Measurements from ENCODE around the gene CDH4.

The CDH4 gene

DNA sequence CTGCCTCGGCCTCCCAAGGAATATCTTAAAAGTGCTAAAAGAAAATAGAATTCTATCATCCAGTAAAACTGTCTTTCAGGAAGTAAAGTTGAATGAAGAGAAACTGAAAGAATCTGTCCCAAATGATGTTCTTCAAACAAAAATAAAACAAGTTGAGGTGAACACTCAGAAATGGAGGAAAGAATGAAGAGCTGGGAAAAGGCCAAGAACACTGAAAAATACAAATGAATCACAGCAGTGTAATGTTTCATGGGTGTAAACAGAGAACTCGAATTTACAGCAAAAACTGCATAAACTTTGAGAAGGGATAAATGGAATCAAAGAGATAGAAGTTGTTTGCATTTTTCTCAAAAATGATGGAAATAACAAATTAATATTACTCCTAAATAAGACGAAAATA is 496.3 kb downstream of the CDH4 start:
- no peak for DNase-seq

DNA sequence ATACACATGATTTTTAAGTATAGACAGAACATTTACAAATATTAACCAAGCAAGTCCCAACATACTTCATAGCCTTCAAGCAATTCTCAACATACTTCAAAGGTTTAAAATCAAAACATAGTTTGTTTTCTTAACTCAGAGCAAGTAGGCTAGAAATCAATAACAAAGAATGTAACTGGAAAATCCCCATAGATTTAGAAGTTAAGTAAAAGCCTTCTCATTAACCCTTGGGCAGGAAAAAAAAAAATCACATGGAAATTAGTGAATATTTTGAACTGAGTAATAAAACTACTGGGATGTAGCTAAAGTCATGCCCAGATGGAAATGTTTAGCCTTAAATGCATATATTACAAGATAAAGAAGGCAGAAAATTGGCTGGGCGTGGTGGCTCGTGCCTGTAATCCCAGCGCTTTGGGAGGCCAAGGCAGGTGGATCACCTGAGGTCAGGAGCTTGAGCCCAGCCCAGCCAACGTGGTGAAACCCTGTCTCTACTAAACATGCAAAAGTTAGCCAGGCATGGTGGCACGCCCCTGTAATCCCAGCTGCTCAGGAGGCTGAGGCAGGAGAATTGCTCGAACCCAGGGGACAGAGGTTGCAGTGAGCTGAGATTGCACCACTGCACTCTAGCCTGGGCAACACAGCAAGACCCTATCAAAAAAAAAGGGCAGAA is 497.5 kb downstream of the CDH4 start:
- no peak for DNase-seq

DNA sequence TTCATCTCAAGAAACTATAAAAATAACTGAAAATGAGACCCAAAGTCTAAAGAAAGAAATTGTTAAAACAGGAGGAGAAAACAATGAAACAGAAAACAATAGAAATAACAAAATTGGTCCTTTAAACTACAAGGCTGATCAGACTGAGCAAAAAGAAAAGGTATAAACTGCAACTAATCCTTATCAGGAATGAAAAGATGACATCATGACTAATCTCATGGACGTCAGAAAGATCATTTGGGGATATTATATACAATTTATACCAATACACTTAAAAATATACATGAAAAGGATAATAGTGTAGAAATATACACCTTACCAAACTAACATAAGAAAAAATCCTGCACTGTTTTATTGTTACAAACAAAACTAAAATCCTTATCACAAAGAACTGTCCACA is 498.0 kb downstream of the CDH4 start:
- DNase-seq: no peak

DNA sequence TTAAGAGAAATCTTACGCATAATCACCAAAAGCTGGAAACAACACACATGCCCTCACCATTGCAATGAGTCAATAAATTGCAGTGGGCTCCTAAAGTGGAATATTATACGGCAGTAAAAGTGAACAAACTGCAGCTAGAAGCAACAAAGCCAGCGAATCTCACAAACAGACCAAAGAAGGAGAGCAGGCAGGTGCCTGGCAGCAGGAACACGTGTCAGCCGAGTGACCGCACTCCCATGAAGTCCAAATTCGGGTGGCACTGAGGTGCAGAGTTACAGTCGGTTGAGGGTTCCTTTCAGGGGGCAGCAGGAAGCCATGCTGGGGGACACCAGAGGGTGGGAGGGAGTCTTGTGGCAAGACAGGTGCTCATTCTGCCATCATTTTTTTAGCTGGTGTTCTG is 500.5 kb downstream of the CDH4 start:
- no peak for DNase-seq

DNA sequence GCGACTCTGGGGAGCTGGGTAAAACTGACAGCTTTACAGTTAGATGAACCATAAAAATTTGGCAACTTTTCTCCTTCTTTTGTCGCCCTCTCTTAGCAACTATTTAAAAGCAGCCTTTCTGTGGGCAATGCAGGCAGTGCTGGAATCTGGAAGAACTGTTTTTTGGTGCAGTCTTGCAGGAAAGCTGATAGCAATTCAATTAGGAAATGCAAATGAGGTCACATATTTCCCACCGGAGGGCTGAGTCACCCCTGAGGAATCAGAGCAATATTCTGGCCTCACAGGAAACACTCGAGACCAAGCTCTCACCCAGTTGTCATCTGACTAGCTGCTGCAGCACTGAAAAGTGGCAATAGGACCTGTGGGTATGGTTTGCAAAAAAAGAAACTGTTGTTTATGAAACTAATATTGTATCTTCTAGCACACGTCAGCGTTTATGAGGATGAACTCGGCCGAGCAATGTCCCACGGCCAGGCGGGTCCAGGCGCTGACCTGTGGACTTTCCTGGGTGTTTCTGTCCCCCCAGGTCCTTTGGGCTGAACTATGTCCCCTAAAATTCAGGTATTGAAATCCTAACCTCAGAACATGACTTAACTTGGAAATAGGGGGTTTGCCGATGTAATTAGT is 501.4 kb downstream of the CDH4 start:
- no peak for DNase-seq

DNA sequence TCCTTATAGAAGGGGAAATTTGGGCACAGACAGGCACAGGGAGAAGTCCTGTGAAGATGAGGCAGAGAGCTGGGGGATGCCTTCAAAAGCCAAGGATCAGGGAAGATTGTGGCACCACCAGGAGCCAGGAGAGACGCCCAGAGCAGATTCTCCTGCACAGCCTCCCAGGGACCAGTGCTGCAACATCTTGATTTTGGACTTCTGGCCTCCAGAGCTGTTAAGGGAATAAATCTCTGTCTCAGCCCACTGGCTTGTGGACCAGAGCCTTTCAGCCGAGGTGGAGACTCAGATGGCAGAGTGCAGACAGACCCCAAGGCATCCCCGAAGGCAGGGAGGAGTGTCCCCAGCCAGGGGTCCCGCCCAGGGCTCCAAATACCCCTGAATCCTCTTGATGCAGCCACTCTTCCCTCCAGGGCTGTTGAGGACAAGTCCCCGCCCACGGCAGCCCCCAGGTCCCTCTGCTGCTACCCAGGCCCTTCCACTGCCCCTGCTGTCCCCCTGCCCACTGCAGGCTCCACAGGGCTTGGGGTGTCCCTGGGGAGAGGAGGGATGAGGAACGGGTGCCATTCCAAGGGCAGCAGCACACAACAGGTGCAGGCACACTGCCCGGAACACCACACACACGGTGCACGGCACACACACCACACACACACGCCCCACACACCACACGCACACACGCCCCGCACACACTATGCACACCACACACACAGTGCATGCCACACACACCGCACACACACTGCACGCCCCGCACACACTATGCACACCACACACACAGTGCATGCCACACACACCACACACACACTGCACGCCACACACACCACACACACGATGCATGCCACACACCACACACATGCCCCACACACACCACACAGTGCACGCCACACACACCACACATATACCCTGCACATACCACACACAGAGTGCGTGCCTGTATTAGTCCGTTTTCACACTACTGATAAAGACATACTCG is 502.2 kb downstream of the CDH4 start:
- no peak for DNase-seq

DNA sequence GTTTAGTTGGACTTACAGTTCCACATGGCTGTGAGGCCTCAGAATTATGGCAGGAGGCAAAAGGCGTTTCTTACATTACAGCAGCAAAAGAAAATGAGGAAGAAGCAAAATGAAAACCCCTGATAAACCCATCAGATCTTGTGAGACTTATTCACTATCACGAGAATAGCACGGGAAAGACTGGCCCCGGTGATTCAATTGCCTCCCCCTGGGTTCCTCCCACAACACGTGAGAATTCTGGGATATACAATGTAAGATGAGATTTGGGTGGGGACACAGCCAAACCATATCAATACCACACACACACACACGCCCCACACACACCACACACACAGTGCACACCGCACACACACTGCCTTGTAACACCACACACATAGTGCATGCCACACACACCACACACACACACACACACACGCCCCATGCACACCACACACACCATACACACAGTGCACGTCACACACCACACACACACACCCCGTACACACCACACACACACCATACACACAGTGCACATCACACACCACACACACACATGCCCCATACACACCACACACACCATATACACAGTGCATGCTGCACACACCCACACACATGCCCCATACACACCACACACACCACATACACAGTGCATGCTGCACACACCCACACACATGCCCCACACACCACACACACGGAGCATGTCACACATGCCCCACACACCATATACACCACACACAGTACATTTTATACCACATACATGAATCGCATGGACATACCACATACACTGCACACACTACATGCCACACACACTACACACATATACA is 503.1 kb downstream of the CDH4 start:
- DNase-seq: no peak

DNA sequence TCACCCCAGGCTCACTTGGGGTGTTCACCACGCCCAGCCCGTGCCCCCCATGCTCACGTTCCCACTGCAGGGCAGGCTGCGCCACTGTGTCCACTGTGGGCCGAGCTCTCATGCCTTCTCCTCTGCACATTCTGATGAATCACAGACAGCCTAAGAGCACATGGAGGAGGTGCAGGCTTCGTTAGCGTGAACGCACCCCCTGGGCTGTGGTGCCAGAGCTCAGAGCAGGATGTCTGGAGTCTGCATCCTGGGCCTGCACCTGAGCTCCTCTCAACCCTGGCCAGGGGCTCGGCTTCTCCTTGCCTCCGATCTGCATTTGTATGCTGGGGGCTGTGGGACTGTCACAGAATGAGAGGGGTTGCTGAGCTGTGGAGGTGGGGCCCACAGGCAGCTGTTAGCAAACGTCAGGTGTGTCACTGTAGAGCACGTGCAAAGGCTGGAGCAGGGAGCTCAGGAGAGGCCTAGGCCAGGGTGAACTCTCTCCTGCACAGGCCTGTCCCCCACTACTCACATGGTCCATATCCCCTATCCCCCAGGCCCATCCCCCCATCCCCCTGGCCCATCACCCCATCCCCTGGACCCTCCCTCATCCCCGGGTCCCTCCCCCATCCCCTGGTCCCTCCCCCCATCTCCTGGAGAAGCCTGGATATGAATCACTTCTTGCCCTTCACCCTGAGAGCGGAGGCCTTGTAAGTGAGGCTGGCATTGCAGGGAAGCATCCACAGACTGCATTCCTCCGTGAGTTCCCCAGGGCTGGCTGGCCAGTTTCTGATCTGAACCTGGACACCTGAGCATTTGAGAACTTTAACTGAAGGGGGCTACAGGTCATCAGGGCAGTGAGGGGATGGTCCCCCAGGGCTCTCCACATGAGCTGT is 504.1 kb downstream of the CDH4 start:
- DNase-seq: no peak

DNA sequence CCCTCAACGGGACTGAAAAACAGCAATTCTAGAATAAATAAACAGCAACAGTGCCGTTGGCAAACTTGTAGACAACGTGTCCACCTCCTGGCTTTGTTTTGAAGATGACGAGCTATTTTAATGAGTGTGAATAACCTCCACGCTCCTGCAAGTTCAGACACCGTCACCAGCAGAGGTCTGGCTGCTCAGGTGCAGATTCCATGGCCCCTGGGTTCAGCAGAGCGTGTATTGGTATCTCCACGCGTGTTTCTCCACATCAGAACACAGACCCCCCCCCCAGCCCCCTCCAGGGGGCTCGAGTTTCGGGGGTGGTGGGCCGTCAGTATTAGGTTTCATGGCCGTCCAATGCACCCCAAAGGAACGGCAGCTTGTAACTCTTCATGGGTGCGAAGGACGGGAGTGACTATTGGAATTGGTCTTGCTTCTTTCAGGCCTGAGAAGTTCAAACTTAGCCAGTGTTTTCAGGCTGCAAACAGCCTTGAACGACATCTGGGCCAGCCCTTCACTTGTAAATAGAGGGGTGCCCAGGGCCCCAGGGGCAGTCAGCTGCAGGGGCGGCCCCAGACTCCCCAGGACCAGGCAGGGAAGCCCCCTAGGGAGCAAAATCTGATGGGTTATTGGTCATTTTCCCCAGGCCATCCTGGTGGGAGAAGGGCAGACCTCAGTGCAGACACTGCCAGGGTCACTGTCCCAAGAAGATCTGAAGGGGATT is 505.1 kb downstream of the CDH4 start:
- no peak for DNase-seq

DNA sequence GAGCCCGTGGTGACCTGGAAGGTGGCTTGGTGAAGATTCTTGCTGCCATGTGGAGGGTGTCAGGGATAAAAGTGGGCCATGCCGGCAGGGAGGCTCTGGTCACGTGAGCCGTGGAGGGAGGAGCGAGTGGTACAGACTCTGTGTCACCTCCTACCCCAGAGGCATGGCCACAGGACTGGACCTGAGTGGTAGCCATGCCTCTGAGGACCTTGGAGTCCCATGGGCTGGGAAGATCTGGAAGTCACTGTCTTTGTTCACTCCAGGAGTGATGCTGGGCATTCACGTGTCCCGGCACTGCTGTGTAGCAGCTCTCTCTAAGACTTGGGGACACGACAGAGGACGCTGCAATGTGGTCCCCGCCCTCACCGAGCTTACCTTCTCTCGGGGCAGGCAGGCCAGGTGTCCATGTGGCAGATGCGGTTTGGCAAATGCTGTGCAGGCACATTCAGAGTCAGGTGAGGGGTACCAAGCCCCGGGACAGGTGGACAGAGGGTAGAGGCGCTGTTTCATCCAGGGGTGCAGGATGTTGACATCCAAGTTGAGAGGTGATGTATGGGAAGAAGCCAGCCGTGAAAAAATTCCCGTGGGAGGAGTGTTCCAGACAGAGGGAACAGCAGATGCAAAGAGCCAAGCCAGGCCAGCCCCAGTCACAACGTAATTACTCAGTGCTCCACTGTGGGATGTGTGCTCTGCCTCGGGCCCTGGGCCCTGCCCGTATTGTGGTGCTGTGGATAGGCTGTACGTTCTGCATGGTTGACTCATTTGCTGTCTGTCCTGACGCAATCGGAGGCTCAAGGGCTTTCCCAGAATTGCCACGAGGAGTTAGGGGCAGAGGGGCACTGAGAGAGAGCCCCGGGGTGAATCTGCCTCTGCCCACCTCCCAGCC is 505.9 kb downstream of the CDH4 start:
- no peak for DNase-seq

DNA sequence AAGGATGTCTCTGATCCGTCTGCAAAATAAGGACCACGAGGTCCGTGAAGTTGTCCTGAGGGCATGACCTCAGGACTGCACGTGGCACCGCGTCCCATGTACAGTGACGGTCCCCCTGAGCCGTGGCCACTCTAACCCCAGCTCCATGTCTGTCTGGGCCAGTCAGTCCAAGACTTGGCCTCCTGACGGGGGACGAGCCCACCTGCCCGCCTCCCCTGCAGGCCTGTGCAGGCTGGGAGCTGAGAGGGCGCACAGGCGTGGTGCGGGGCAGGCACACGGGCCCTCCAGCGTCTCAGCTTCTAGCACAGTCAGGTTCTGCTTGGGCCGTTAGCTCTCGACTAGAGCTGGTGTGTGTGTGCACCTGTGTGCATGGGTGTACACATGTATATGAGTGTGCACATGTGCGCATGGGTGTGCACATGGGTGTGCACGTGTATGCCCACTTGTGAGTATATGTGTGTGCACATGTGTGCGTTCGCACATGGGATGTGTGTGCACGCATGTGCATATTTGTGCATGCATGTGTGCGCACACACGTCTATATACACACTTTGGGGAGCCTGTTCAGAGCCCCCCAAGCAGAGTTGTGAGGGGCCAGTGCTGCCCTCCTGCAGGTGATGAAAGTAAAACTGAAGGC is 506.6 kb downstream of the CDH4 start:
- DNase-seq: no peak

DNA sequence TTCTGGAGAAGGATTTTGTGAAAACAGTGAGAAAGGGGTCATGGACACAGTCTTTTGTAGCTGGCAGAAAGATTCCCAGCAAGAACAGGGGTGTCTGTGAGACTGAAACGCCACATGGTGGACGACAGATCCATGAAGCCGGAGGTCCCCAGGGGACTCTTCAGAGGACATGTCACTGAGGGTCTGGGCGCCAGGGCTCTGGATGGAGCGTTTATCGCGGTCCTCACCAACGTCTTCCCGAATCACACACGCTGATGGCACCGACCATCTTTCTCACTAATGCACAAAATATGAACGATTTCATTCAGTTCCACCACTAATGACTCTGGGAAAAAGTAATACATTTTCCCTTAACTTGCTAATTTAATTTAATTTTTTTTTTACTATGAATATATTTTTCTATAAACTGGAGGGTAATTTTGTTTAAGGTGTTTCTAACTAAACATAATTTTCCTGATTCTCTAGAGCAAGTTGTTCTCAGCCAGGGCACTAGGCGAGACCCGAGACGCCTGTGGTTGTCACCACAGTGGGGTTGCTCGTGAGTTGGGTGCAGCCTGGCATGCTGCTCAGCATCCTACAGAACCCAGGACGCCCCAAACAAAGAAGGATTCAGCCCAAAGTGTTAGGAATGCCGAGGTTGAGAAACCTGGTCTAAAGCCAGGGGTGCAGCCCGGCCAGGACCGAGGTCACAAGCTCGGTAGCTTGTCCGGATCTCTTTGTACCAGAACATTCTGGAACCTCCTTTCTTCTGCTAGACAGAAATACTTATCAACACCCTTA is 507.4 kb downstream of the CDH4 start:
- no peak for DNase-seq

DNA sequence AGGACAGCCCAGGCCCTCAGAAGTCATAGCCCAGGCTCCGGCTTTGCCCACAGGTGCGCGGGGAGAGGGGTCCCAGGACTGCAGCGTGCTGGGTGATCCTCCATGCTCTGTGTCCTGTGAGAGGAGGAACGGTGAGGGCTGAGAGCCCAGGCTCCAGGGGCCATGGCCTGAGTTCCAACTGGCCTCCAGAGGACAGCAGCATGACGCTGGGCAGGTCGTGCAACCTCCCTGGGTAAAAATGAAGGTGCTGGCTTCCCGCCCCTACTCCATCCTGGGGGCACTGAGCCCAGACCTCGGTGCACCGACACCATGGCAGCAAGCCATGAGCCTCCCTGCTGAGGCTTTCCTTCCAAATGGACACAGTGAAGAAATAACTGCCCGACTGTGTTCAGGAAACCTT is 508.3 kb downstream of the CDH4 start:
- no peak for DNase-seq

DNA sequence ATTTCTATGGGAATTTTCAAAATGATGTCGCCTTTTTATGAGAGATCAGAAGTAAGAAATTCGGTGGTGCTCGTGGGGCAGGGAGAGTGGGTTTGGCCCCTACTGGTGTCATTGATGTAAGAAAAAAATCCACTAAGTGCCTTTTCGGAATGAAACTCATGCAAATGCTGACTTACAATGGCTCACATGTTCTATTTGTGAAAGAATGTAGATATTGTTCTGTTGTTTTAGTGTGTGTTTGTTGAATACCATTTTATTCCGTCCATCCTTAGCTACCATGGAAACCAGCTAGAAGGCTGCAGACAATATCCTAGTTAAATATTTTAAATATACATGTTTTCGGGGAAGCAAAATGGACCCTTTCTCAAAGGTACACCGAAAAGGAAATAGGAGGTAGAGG is 508.7 kb downstream of the CDH4 start:
- DNase-seq: no peak

DNA sequence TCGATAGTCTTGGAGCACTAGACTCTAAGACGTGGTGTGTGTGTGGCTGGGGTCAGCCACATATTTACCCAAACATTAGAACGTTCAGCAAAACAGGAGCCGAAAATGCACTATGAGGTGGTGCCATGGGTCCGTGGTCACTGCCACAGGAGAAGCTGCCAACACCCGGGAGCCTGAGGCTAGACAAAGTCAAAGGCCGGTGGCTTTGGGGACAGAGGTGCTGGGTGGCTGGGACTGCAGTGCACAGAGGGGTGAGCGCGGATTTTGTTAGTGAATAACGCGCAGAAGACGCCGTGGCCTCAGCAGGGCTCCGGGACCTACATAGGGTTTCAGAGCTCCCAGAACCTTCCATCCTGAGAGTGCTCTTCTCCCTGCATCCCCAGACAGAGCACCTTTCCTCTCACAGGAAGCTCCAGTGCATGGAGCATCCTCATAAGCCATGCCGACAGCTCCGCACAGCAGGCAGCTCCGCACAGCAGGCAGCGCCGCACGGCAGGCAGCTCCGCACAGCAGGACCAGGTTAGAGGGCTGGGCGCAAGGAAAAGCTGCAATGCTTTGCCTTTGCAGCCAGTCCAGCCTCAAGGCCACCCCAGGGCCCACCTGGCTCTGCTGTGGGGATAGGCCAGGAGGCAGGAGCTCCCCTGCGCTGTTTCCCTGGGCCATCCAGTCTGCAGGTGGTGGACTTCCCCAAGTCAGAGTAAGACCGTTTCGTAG is 509.5 kb downstream of the CDH4 start:
- DNase-seq: no peak

DNA sequence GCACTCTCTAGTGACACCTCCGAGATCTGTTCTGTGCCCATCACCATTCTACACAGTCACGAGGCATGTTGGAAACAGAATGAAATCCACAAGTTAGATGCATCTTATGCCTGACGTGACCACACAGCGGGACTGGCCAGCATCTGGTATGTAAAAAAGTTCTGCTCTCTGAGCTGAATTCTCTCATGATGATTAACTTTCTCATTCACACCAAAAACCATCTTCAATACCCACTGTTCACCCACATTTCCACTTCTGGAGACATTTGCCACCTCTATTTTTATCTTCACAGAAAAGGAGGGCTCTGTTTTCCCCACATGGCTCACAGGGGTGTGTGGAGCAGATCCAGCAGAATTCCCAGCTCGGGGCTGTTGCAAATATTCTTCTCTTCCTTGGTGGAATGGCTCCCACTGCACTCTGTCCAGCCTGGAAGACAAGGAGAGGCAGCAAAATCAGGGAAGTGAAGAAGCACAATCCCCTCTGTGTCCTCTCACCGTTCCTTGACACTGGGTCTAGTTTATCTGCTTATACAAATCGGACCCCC is 510.2 kb downstream of the CDH4 start:
- DNase-seq: no peak

DNA sequence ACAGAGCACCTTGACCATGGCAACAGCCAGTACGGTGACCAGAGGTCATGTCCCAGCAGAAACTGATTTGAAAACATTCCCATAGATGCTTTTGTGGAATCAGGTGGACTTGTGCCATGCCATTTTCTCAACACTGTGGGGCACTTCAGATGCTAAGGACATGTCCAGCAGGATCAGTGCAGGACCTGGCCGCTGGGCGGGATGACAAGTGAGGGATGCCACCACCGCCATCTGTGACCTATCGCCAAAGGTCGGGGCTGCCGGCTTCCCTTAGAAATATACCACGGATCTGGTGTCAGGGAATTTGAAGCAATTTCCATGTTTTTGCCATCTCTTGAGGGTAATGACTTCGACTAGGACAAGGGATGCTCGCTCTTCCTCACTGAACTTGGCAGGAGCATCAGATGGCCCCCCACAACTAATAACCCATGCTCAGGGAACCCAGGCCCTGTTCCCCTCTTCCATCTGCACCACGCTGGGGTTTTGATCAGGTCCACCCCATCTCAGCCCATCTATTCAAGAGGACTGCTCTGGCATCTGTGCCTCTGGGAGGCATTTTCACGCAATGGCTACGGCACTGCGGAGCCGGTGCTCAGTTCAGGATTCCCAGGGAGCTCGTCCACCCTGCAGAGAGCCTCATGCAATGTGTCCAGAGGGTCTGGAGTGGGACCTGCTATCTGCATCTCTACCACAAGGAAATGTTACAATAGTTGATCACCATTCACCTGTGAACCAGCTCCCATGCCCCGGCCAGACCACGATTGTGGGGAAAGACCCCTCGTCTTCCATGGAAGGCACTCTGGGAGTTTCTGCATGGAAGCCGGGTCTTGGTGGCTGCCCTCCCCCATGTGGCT is 511.1 kb downstream of the CDH4 start:
- DNase-seq: no peak

Data from NCI-H1436 (cell line).